GM10266 (cell line): ENCODE measurements around the gene IGF2BP2.

Experiments used
- DNase-seq: peaks from one replicate; pipeline ENCODE4 v3.0.0; 2012; ENCODE audit errors: extremely low spot score
- TF ChIP-seq, protein P1 (sequence below): IDR thresholded peaks from 2 replicates; pipeline ENCODE4 v1.5.1; 2012; ENCODE audit warnings: mild to moderate bottlenecking, low read depth; ENCODE audit not compliant: control insufficient read depth, insufficient read depth; ENCODE audit errors: missing control alignments

IGF2BP2 gene

DNA sequence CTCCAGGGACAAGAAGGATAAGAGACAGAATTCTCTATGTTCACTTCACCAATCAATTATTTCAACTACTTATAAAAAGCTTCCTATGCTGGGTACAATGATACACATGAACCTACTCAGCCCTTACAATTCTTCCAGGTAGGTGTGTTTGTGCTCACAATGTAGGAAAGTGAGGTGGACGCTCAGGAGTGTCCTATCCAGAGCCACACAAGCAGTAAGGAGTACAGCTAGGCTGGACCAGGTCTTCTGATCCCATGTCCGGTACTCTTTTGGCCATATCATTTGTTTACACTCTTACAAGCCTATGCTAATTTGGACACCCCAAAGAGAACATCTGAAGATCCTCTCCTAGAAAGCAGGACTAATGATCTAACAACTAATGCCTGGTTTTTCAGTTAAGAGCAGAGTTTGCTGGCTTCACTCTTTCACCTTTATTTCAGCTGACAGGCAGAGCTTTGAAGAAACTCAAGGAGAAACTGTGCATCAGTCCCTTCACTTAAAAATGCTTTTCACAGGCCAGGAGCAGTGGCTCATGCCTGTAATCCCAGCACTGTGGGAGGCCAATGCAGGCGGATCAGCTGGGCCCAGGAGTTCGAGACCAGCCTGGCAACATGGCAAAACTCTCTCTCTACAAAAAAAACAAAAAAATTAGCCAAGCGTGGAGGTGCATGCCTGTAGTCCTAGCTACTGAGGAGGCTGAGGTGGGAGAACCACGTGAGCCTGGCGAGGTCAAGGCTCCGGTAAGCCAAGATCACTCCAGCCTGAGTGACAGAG lies 27.5 kb downstream of the IGF2BP2 start:
- DNase-seq: no peak
- TF ChIP-seq, protein P1, sequence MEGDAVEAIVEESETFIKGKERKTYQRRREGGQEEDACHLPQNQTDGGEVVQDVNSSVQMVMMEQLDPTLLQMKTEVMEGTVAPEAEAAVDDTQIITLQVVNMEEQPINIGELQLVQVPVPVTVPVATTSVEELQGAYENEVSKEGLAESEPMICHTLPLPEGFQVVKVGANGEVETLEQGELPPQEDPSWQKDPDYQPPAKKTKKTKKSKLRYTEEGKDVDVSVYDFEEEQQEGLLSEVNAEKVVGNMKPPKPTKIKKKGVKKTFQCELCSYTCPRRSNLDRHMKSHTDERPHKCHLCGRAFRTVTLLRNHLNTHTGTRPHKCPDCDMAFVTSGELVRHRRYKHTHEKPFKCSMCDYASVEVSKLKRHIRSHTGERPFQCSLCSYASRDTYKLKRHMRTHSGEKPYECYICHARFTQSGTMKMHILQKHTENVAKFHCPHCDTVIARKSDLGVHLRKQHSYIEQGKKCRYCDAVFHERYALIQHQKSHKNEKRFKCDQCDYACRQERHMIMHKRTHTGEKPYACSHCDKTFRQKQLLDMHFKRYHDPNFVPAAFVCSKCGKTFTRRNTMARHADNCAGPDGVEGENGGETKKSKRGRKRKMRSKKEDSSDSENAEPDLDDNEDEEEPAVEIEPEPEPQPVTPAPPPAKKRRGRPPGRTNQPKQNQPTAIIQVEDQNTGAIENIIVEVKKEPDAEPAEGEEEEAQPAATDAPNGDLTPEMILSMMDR: no peak

DNA sequence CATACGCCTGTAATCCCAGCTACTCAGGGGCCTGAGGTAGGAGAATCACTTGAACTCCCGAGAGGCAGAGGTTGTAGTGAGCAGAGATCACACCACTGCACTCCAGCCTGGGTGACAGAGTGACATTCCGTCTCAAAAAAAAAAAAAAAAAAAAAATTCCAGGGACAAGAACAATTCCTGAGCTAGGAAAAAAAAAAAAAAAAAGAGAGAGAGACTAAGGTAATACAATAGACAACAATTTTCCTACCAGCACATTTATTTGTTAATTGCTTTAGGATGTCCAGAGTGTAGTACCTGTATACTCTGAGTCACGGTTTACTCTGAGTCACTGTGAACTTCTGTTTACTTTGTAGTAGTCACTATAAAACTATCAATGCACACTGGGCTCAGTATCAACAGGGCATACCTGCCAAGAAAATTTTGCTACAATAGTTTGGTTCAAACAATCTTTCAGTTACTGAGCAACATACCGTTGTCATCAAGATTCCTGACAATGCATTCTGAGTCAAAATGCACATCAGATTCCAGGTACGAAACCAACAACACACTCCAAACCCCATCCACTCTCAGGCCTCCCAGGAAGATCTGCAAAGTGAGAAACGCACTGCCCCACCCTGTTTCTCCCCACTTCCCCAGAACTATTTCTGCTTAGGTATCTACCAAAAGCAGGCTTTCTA lies 28.3 kb downstream of the IGF2BP2 start:
- TF ChIP-seq, protein P1: no peak
- DNase-seq: no peak

DNA sequence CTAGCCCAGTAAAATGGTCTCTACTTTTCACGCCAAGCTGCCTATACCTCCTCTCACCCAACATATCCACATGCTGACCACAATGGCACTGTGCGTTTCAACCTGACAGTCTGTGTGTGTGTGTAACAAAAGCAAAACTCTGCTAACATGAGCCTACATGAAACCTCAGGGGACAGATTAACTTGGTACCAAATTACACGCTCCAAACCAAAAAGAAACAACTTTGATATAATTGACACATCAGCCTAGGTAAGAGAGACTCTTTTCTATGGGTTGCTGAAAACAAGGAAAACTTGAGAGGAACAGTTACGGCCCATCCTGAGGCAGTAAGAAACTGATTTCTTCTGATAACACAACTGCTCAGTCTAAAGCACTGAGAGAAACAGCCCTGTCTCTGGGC lies 31.5 kb downstream of the IGF2BP2 start:
- TF ChIP-seq, protein P1: no peak
- DNase-seq: no peak

DNA sequence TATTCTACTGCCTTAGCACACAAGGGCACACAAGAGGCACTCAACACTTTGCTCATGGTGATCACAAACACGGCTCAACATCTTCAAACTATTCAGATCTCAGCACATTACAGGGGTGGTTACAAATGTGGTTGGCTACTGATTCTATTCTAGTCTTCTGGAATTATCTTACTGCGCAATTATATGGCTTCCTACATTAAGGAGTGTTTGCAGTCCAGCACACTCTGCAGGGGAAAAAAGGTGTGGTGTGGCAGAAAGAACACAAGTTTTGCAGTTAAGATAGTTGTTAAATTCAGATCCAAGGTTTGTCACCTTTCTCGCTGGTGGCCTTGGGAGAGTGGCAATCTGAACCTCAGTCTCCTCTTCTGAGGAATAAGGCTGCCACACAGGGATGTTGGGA lies 31.9 kb downstream of the IGF2BP2 start:
- TF ChIP-seq, protein P1: no peak
- DNase-seq: no peak

DNA sequence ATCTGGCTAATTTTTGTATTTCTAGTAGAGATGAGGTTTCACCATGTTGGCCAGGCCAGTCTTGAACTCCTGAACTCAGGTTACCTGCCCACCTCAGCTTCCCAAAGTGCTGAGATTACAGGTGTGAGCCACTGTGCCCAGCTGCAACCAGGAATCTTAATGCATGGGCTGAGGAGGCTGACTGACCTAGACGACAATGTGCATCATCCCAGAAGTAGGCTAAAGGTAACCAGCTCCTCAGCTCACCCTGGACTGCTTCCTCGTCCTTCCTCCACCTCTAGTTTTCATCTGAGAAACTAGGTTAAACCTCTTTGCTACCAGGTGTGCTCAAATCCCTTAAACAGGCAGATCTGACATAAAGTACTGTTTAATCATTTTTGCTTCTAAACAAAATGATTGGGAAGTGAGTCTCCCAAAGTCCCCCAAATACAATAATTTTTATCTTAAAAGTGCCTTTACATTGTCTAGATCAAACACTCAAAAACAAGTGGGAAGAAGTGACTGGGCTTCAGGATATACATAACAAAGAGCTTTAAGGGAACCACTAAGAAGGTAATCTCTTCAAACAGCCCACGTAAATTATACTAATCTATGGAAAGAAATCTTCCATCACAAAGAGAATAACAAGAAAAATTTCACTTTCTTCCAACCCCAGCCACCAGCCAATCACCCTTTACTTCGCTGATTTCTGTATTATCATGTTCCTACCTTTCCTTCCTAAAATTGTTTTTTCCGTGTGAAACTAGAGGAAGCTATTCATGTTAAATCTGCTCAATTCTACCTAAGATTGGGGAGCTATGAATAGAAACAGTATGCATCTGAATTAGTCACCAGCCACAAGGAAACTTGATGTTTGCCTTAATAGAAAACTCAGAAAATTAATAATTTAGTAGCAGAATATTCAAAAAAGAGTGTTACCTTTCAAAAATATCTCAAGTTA lies 34.7 kb downstream of the IGF2BP2 start:
- TF ChIP-seq, protein P1: no peak
- no peak for DNase-seq

DNA sequence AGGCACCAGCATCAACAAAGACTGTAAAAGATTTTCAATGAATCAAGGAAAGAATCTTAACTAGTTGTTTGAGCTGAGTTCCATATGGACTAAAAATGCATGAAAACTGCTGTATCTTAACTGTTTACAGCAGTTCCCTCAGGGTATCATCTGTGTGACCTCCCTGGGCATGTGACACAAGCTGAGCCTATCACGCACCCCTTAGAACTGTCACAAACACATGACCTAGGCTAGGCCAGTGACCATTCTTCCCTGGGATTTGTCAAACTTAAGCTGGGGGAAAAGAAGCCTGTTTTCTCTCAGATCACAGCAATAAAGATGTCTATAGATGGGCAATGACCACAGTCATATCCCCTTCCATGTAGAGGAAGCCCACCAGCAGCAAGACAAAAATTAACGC lies 35.7 kb downstream of the IGF2BP2 start:
- DNase-seq: no peak
- TF ChIP-seq, protein P1: no peak
